ENCODE data around the gene PACC1. TPM values are rescaled to one million over a fixed set of nuclear protein-coding genes. Genes with fewer than 3 reads are reported as not detected.

Gene PACC1
- total RNA-seq, 1 experiment from 2014 or later: 14.5 TPM

GRCh38 chr1:212402666-212403321 is 11.9 kb downstream of the PACC1 start:
- H3K4me1 ChIP-seq (ENCODE audit: insufficient read depth, low read length, poor library complexity, severe bottlenecking): peaks cover 8% of the 10 kb centered on the region
- ChIA-PET POLR2A (ENCODE audit: low non-redundant PET) (interaction anchor here (0.7 kb wide), 1 partner anchor 12 kb away, joined by 3 read pairs; the partner anchor contains the start of gene PACC1), CTCF (no interaction called here)
- TF ChIP-seq EZH2 (IDR thresholded peaks at IDR 0.05; ENCODE audit: borderline replicate concordance, low read depth, low read length, poor library complexity, severe bottlenecking) (no peak), CTCF (conservative IDR thresholded peaks at IDR 0.05; ENCODE audit: low read depth, low read length) (no peak)
- no peaks in the 10 kb centered on the region for H3K27me3 ChIP-seq (replicated peaks; ENCODE audit: insufficient read depth, low read depth, low read length, poor library complexity)
- DNase-seq (ENCODE audit: low spot score): peak; percentile 59
- H3K9me3 ChIP-seq (ENCODE audit: low read depth, low read length, poor library complexity, severe bottlenecking): peaks cover 5% of the 10 kb centered on the region
- H3K27ac ChIP-seq (ENCODE audit: low read depth, low read length, poor library complexity, severe bottlenecking): no peak overlapping the region
- intact Hi-C loops (cut with micrococcal nuclease; ENCODE audit: unreplicated experiment): no loop called here
- H3K36me3 ChIP-seq (ENCODE audit: insufficient read depth, low read length, poor library complexity, severe bottlenecking): peaks cover 11% of the 10 kb centered on the region
- no TSS peak for BruUV-seq (replicated peaks)
- H3K4me3 ChIP-seq (ENCODE audit: low read depth, low read length, poor library complexity, severe bottlenecking): no peak overlapping the region

GRCh38 chr1:212401838-212402582 is 12.7 kb downstream of the PACC1 start:
- BruUV-seq (replicated peaks): no TSS peak
- no peak overlapping the region for H3K27ac ChIP-seq (ENCODE audit: low read depth, low read length, poor library complexity, severe bottlenecking)
- CTCF ChIA-PET: no interaction called here
- DNase-seq (ENCODE audit: low spot score): peak; percentile 61
- H3K27me3 ChIP-seq (replicated peaks; ENCODE audit: insufficient read depth, low read depth, low read length, poor library complexity): no peaks in the 10 kb centered on the region
- intact Hi-C loops (cut with micrococcal nuclease; ENCODE audit: unreplicated experiment): no loop called here
- H3K9me3 ChIP-seq (ENCODE audit: low read depth, low read length, poor library complexity, severe bottlenecking): peaks cover 5% of the 10 kb centered on the region
- no peak overlapping the region for H3K4me3 ChIP-seq (ENCODE audit: low read depth, low read length, poor library complexity, severe bottlenecking)
- POLR2A ChIA-PET (ENCODE audit: low non-redundant PET): interaction anchor here (0.7 kb wide), 1 partner anchor 13 kb away, joined by 3 read pairs; the partner anchor contains the start of gene PACC1
- H3K4me1 ChIP-seq (ENCODE audit: insufficient read depth, low read length, poor library complexity, severe bottlenecking): peaks cover 8% of the 10 kb centered on the region
- TF ChIP-seq CTCF (conservative IDR thresholded peaks at IDR 0.05; ENCODE audit: low read depth, low read length) (no peak), EZH2 (IDR thresholded peaks at IDR 0.05; ENCODE audit: borderline replicate concordance, low read depth, low read length, poor library complexity, severe bottlenecking) (no peak)
- H3K36me3 ChIP-seq (ENCODE audit: insufficient read depth, low read length, poor library complexity, severe bottlenecking): peaks cover 6% of the 10 kb centered on the region

DNA sequence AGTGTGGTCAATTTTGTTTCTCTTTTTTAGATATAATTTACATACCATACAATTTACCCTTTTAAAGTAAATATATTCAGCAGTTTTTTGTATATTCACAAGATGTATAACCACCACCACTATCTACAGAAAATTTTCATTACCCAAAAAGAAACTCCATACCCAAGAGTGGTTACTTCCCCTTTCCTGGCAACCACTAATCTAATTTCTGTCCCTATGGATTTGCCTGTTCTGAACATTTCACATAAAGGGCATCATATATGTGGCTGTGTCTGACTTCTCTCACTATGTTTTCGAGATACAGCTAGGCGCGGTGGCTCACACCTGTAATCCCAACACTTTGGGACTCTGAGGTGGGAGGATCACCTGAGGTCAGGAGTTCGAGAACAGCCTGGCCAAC is 13.6 kb downstream of the PACC1 start:
- intact Hi-C loops (cut with micrococcal nuclease; ENCODE audit: unreplicated experiment): no loop called here
- peaks cover 11% of the 10 kb centered on the region for H3K9me3 ChIP-seq (ENCODE audit: low read depth, low read length, poor library complexity, severe bottlenecking)
- CTCF ChIA-PET: no interaction called here
- no peak overlapping the region for H3K27ac ChIP-seq (ENCODE audit: low read depth, low read length, poor library complexity, severe bottlenecking)
- TF ChIP-seq EZH2 (IDR thresholded peaks at IDR 0.05; ENCODE audit: borderline replicate concordance, low read depth, low read length, poor library complexity, severe bottlenecking) (no peak), CTCF (conservative IDR thresholded peaks at IDR 0.05; ENCODE audit: low read depth, low read length) (no peak)
- POLR2A ChIA-PET (ENCODE audit: low non-redundant PET): no interaction called here
- no peaks in the 10 kb centered on the region for H3K27me3 ChIP-seq (replicated peaks; ENCODE audit: insufficient read depth, low read depth, low read length, poor library complexity)
- no peak overlapping the region for H3K4me3 ChIP-seq (ENCODE audit: low read depth, low read length, poor library complexity, severe bottlenecking)
- no TSS peak for BruUV-seq (replicated peaks)
- H3K36me3 ChIP-seq (ENCODE audit: insufficient read depth, low read length, poor library complexity, severe bottlenecking): no peaks in the 10 kb centered on the region
- DNase-seq (ENCODE audit: low spot score): no peak
- peaks cover 8% of the 10 kb centered on the region for H3K4me1 ChIP-seq (ENCODE audit: insufficient read depth, low read length, poor library complexity, severe bottlenecking)

Data from A673 (cell line).